HepG2 (cell line): Measurements from ENCODE around the gene TEX53. TPM values are rescaled to one million over a fixed set of nuclear protein-coding genes. Genes with fewer than 3 reads are reported as not detected.

Source experiments
- ATAC-seq: fragments of 200-7000 bp; cut with Tn5 transposase; 3 replicates; pipeline ENCODE4 v1.9.1; 2020; ENCODE audit warnings: mild to moderate bottlenecking, moderate library complexity
- BruUV-seq: library from RNA; stranded (reverse); fragments of 400-500 nt; replicated peaks from 2 replicates; lab custom pipeline; 2021; lab: Mats Ljungman, UMichigan
- CTCF ChIA-PET: fragments of 300-600 bp; formaldehyde crosslinking; extraction: SDS; loops from one replicate; lab custom pipeline; 2021; ENCODE audit warnings: low total read pairs, inconsistent platforms, low intra/inter-chr PET ratio; lab: Yijun Ruan, JAX
- POLR2A ChIA-PET: fragments of 350-600 bp; sonication (Branson Sonifier 250); formaldehyde crosslinking; loops from one replicate; lab custom pipeline; 2020; ENCODE audit warnings: antibody characterized with exemption, inconsistent platforms; lab: Yijun Ruan, JAX
- DNase-seq: peaks from one replicate; pipeline ENCODE4 v3.0.0-alpha.2; 2015; ENCODE audit warnings: low spot score
- FAIRE-seq: peaks from 3 replicates; lab custom pipeline; 2011; peaks lifted over from hg19 to GRCh38; lab: Jason Lieb, UNC
- H2AFZ ChIP-seq: one replicate; pipeline ENCODE4 v1.6.1; 2011; ENCODE audit warnings: low read length, inconsistent platforms
- H3K27ac ChIP-seq: fragments of 300-600 bp; 3 replicates; pipeline ENCODE4 v1.8.0; 2011; ENCODE audit warnings: mixed run types, mild to moderate bottlenecking, mixed read lengths, low read length, inconsistent platforms; ENCODE audit not compliant: insufficient read depth; ENCODE audit errors: extremely low read length
- H3K27me3 ChIP-seq, 2 experiments: fragments of 200-600 bp in 1 of 2; 2 replicates in 1 of 2; 3 replicates in 1 of 2; pipeline versions ENCODE4 v1.6.0 to v1.8.0; 2011; ENCODE audit warnings: low read length in 2 of 2, mild to moderate bottlenecking in 2 of 2, moderate library complexity in 2 of 2, inconsistent platforms in 1 of 2; ENCODE audit not compliant: insufficient read depth in 2 of 2, control insufficient read depth in 1 of 2
- H3K36me3 ChIP-seq, 2 experiments: fragments of 200-600 bp in 1 of 2; replicated peaks in 1 of 2; 2 replicates in 1 of 2; 3 replicates in 1 of 2; pipeline versions ENCODE4 v1.5.1 to v1.8.0; 2011; ENCODE audit warnings: low read length in 2 of 2, inconsistent platforms in 1 of 2; ENCODE audit not compliant: insufficient read depth in 2 of 2, control insufficient read depth in 1 of 2
- H3K4me1 ChIP-seq: 2 replicates; pipeline ENCODE4 v1.5.1; 2012; ENCODE audit warnings: low read length, inconsistent platforms; ENCODE audit not compliant: insufficient read depth
- H3K4me2 ChIP-seq: 2 replicates; pipeline ENCODE4 v1.6.0; 2011; ENCODE audit warnings: low read depth, low read length, inconsistent platforms
- H3K4me3 ChIP-seq, 3 experiments: fragments of 200-600 bp in 1 of 3; sonication (generic), shearing (Covaris generic) in 1 of 3; replicated peaks in 1 of 3; 2 replicates each; pipeline ENCODE4 v1.5.1; 2011 to 2016; ENCODE audit warnings: low read length in 3 of 3, inconsistent platforms in 2 of 3, low read depth in 2 of 3, mild to moderate bottlenecking in 2 of 3, control low read depth in 1 of 3, mixed read lengths in 1 of 3; ENCODE audit not compliant: insufficient read depth in 1 of 3
- H3K79me2 ChIP-seq: one replicate; pipeline ENCODE4 v1.6.1; 2011; ENCODE audit warnings: low read length, inconsistent platforms; ENCODE audit not compliant: insufficient read depth
- H3K9ac ChIP-seq: 2 replicates; pipeline ENCODE4 v1.6.0; 2011; ENCODE audit warnings: mild to moderate bottlenecking, low read depth, low read length, inconsistent platforms; ENCODE audit not compliant: insufficient read depth
- H3K9me3 ChIP-seq: 2 replicates; pipeline ENCODE4 v1.5.1; 2012; ENCODE audit warnings: mild to moderate bottlenecking, low read length
- H4K20me1 ChIP-seq: 2 replicates; pipeline ENCODE4 v1.6.0; 2011; ENCODE audit warnings: inconsistent platforms, mild to moderate bottlenecking, low read length, moderate library complexity; ENCODE audit not compliant: insufficient read depth
- ISL2 ChIP-seq: sonication (generic); formaldehyde crosslinking; IDR thresholded peaks from 2 replicates; pipeline ENCODE4 v1.5.0; 2020; ENCODE audit warnings: missing genetic modification reagents
- RARA ChIP-seq: IDR thresholded peaks from 2 replicates; pipeline ENCODE4 v1.6.1; 2016; ENCODE audit warnings: missing genetic modification reagents, missing compliant biosample characterization
- ZNF572 ChIP-seq: sonication (generic); formaldehyde crosslinking; IDR thresholded peaks from 2 replicates; pipeline ENCODE4 v1.5.1; 2020; ENCODE audit warnings: mild to moderate bottlenecking, missing genetic modification reagents
- ZNF792 ChIP-seq: IDR thresholded peaks from 2 replicates; pipeline ENCODE4 v1.6.1; 2016
- WGBS: methylation state at CpG from one replicate; pipeline ENCODE4 v1.1.6; 2017; ENCODE audit warnings: low lambda C conversion rate; 5-methylcytosine and 5-hydroxymethylcytosine counted together
- in situ Hi-C: cut with HindIII; loops from 2 replicates; pipeline ENCODE4 v1.10.0; 2017; ENCODE audit warnings: low pct_unique_long_range_greater_than_20kb; ENCODE audit not compliant: extremely low pct_ligation_motif_present
- intact Hi-C: fragments of 100-400 bp; cut with micrococcal nuclease; formaldehyde crosslinking; loops from one replicate; pipeline ENCODE4 v1.10.0; 2022; ENCODE audit not compliant: unreplicated experiment
- polyA plus RNA-seq, 8 experiments: library from polyadenylated mRNA; depleted of rRNA in 3 of 8; stranded (reverse) in 7 of 8; unstranded in 1 of 8; fragments of >200 nt; fragmentation: Illumina TruSeq in 4 of 8; extraction: Trizol in 4 of 8; gene quantifications; 2 replicates each; pipeline versions ENCODE4 v1.2.1 to v1.2.3, GENCODE V29; 2011 to 2016; ENCODE audit warnings: low read depth in 4 of 8, missing spikeins in 1 of 8, mixed read lengths in 1 of 8; ENCODE audit not compliant: insufficient read depth in 1 of 8
- total RNA-seq, 5 experiments: library from RNA; depleted of rRNA; stranded (reverse); fragments of >200 nt; fragmentation: Illumina TruSeq; extraction: Trizol; gene quantifications; 2 replicates each; pipeline ENCODE4 v1.2.3, GENCODE V29; 2016; ENCODE audit warnings: low read depth in 1 of 5
- TF ChIP-seq, protein P1 (sequence below): sonication (generic); formaldehyde crosslinking; IDR thresholded peaks from 2 replicates; pipeline ENCODE4 v1.4.0; 2020; ENCODE audit warnings: missing genetic modification reagents
- TF ChIP-seq, protein P2 (sequence below): sonication (generic); formaldehyde crosslinking; IDR thresholded peaks from 2 replicates; pipeline ENCODE4 v1.4.0; 2020; ENCODE audit warnings: low read depth, missing genetic modification reagents
- TF ChIP-seq, protein P3 (sequence below), 2 experiments: sonication (generic) in 1 of 2; formaldehyde crosslinking in 1 of 2; IDR thresholded peaks; 2 replicates each; pipeline versions ENCODE4 v1.5.1 to v1.6.1; 2011 to 2020; ENCODE audit warnings: borderline replicate concordance in 1 of 2, low read depth in 1 of 2, low read length in 1 of 2, mild to moderate bottlenecking in 1 of 2, missing genetic modification reagents in 1 of 2, moderate library complexity in 1 of 2
- TF ChIP-seq, protein P4 (sequence below): sonication (generic); formaldehyde crosslinking; IDR thresholded peaks from 2 replicates; pipeline ENCODE4 v1.4.0; 2020; ENCODE audit warnings: missing genetic modification reagents
- TF ChIP-seq, protein P5 (sequence below): IDR thresholded peaks from 2 replicates; pipeline ENCODE4 v1.6.1; 2016; ENCODE audit warnings: mild to moderate bottlenecking

The TEX53 gene
- total and polyA plus RNA-seq, 2 of the 13 experiments (the other 11 are each of a cell fraction or from before 2014, with no cell fraction given): not detected

DNA sequence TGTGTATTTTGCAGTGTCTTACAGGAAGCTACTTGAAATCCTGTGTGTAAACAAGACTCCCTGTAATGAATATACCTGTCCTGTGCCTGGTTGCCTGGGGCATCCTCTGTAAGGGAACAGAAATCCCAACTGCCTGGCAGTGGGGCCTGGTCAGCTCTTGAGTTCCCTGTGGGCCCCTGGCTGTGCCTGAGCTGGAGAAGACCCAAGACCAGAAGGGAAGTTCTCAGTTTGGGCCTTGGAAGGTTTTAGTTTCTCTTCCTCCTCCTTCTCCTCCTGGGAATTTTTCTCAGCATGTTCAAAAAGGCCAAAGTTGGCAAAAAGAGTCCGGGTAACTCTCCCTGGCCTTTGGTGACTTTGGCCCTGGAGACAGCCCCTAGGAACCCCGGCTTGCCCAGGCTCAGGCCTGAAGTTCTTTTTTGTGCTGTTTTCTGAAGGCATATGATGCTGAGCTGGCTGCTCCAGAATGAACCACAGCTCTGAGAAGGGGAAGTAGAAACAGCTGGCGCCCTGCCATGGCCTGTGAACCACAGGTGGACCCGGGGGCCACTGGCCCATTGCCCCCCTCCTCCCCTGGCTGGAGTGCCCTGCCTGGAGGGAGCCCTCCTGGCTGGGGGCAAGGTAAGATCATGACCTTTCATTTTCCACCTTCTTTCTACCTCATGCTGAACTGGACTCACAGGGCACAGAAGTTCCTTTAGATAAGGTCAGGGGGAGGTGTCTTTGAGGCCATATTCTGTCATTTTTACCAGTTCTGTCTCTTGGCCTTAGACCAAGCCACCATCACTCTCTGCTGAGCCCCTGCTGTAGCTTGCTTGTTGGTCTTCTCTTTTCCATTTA is 40.7 kb downstream of the TEX53 start (continued):
- TF ChIP-seq, protein P1, sequence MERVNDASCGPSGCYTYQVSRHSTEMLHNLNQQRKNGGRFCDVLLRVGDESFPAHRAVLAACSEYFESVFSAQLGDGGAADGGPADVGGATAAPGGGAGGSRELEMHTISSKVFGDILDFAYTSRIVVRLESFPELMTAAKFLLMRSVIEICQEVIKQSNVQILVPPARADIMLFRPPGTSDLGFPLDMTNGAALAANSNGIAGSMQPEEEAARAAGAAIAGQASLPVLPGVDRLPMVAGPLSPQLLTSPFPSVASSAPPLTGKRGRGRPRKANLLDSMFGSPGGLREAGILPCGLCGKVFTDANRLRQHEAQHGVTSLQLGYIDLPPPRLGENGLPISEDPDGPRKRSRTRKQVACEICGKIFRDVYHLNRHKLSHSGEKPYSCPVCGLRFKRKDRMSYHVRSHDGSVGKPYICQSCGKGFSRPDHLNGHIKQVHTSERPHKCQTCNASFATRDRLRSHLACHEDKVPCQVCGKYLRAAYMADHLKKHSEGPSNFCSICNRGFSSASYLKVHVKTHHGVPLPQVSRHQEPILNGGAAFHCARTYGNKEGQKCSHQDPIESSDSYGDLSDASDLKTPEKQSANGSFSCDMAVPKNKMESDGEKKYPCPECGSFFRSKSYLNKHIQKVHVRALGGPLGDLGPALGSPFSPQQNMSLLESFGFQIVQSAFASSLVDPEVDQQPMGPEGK (CRISPR knock-in tag): peak; percentile 87
- TF ChIP-seq, protein P2, sequence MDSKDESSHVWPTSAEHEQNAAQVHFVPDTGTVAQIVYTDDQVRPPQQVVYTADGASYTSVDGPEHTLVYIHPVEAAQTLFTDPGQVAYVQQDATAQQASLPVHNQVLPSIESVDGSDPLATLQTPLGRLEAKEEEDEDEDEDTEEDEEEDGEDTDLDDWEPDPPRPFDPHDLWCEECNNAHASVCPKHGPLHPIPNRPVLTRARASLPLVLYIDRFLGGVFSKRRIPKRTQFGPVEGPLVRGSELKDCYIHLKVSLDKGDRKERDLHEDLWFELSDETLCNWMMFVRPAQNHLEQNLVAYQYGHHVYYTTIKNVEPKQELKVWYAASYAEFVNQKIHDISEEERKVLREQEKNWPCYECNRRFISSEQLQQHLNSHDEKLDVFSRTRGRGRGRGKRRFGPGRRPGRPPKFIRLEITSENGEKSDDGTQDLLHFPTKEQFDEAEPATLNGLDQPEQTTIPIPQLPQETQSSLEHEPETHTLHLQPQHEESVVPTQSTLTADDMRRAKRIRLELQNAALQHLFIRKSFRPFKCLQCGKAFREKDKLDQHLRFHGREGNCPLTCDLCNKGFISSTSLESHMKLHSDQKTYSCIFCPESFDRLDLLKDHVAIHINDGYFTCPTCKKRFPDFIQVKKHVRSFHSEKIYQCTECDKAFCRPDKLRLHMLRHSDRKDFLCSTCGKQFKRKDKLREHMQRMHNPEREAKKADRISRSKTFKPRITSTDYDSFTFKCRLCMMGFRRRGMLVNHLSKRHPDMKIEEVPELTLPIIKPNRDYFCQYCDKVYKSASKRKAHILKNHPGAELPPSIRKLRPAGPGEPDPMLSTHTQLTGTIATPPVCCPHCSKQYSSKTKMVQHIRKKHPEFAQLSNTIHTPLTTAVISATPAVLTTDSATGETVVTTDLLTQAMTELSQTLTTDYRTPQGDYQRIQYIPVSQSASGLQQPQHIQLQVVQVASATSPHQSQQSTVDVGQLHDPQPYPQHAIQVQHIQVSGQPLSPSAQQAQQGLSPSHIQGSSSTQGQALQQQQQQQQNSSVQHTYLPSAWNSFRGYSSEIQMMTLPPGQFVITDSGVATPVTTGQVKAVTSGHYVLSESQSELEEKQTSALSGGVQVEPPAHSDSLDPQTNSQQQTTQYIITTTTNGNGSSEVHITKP (CRISPR knock-in tag): peak; percentile 79
- TF ChIP-seq RARA (CRISPR knock-in tag): peak; percentile 45; the same call in 1 of the 2 replicates
- TF ChIP-seq, all 625 proteins: peak for 7

DNA sequence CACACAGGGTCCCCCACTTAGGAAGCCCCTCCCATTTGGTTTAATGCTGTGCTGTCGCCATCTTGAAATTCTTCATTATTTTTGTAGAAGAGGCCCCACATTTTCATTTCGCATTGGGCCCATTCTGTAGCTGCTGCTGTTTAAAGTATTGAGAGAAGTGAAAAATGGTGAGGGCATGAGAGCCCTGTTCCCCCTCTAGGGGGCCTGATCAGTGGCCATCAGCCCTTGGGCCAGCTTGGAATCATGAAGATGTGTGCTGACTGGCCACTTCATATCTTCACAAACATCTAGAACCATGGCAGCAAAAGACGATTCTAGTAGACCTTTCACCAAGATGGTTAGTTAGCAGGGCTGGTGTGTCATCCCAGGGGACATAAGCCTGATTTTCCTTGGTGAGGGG is 43.2 kb downstream of the TEX53 start:
- H3K36me3 ChIP-seq: no peaks in the 10 kb centered on the region; a peak in 3 of 5 replicates
- ChIA-PET CTCF (no interaction called here), POLR2A (interaction anchor here (1.0 to 1.2 kb wide), 2 partner anchors 23 to 27 kb away, joined by 3 to 4 read pairs; partner anchors contain the start of gene ATP6V1G1)
- in situ Hi-C loops: no loop called here
- ATAC-seq (0 out of 3 replicates have a peak, but pooled peaks have one; percentile 23), FAIRE-seq (no peak), DNase-seq (no peak)
- H3K9me3 ChIP-seq: no peaks in the 10 kb centered on the region
- no peak overlapping the region for H3K27ac ChIP-seq
- no peak overlapping the region for H2AFZ ChIP-seq
- peaks cover 42% of the 10 kb centered on the region for H3K4me1 ChIP-seq
- no peak overlapping the region for H3K4me2 ChIP-seq
- no peak overlapping the region for H3K4me3 ChIP-seq
- H3K27me3 ChIP-seq: no peaks in the 10 kb centered on the region; a peak in 1 of 5 replicates
- 94% methylated on average over 3 of the region's 3 CpGs for WGBS
- no TSS peak for BruUV-seq
- intact Hi-C loops: loop anchor here (5.0 kb wide), 1 partner anchor 127 kb away; no protein-coding TSS in a partner anchor
- H3K79me2 ChIP-seq: peaks cover 3% of the 10 kb centered on the region
- H4K20me1 ChIP-seq: no peaks in the 10 kb centered on the region
- no peak overlapping the region for H3K9ac ChIP-seq
- TF ChIP-seq ISL2 (CRISPR knock-in tag) (no peak), ZNF572 (CRISPR knock-in tag) (no peak), ZNF792 (CRISPR knock-in tag) (no peak)
- TF ChIP-seq, protein P3, sequence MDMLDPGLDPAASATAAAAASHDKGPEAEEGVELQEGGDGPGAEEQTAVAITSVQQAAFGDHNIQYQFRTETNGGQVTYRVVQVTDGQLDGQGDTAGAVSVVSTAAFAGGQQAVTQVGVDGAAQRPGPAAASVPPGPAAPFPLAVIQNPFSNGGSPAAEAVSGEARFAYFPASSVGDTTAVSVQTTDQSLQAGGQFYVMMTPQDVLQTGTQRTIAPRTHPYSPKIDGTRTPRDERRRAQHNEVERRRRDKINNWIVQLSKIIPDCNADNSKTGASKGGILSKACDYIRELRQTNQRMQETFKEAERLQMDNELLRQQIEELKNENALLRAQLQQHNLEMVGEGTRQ (IDR thresholded peaks at IDR 0.05; ENCODE audit: low read depth, low read length): no peak
- TF ChIP-seq, protein P3 (CRISPR knock-in tag; IDR thresholded peaks at IDR 0.05; ENCODE audit: borderline replicate concordance): no peak
- TF ChIP-seq, protein P4, sequence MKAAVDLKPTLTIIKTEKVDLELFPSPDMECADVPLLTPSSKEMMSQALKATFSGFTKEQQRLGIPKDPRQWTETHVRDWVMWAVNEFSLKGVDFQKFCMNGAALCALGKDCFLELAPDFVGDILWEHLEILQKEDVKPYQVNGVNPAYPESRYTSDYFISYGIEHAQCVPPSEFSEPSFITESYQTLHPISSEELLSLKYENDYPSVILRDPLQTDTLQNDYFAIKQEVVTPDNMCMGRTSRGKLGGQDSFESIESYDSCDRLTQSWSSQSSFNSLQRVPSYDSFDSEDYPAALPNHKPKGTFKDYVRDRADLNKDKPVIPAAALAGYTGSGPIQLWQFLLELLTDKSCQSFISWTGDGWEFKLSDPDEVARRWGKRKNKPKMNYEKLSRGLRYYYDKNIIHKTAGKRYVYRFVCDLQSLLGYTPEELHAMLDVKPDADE: no peak
- TF ChIP-seq, protein P5, sequence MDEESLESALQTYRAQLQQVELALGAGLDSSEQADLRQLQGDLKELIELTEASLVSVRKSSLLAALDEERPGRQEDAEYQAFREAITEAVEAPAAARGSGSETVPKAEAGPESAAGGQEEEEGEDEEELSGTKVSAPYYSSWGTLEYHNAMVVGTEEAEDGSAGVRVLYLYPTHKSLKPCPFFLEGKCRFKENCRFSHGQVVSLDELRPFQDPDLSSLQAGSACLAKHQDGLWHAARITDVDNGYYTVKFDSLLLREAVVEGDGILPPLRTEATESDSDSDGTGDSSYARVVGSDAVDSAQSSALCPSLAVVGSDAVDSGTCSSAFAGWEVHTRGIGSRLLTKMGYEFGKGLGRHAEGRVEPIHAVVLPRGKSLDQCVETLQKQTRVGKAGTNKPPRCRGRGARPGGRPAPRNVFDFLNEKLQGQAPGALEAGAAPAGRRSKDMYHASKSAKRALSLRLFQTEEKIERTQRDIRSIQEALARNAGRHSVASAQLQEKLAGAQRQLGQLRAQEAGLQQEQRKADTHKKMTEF (CRISPR knock-in tag): no peak
